ENCODE measurements around the gene GTSE1.

The GTSE1 gene

DNA sequence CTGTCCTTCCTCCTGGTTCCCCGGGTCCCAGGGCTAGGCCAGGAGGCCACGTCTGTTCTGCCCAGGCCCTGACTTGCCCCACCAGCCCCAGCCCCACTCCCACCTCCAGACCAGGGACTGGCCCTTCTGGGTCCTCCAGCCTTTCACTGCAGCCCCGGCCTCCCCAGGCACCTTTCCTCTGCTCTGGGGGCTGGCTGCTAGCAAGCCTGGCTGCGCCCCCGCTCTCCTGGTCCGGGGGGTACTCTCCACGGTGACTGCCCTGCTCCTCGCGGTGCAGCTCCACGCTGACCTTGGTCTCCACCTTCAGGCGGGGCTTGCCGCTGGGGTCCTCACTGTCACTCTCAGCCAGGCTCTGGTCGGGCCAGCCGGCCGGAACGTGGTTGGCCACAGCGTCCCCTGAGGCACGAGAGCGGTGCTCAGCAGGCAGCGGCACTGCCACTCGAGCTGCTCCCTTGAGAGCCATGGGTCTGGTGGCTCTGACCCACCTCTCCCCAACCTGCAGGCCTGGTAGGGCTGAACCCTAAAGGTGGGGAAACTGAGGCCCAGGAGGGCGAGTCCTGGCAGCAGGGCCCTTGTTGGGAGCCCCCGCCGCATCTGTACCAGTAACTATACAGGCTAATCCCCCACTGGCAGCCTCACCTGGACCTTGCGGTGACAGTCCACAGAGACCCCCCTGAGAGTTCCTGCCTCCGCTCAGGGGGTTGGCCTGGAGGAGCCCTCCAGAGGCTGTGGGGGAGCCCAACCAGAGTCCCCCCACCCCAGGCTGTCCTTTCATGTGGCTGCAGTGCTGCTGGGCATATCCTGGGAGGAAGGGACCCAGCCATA lies 67.9 kb downstream of the GTSE1 start:
- ATAC-seq: no peak
- no peak for TF ChIP-seq ZNF70 (CRISPR knock-in tag; IDR thresholded peaks at IDR 0.05)
- no peak for TF ChIP-seq RARB (CRISPR knock-in tag; IDR thresholded peaks at IDR 0.05)
- no peak for TF ChIP-seq BACH2 (CRISPR knock-in tag; IDR thresholded peaks at IDR 0.05; ENCODE audit: borderline replicate concordance)

DNA sequence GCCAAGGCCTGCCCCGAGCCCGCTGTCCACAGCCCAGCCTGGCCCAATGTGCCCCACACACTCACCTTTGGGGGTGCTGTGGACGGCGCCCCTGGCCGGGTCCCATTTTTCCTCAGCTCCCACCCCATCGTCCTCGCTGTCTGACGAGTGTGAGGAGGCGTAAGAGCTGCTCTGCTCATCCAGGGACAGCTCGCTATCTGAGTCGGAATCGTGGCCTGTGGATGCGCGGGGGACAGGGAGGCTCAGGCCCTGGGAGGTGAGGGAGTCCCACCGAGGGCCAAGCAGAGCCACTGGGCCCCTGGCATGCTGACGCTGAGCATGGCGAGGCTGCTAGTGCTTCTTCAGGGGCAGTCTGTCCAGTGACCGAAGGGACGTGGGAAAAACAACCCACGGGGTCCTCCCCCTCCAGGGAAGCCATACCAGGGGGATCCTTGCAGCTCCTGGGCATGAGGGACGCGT lies 68.5 kb downstream of the GTSE1 start:
- no peak for ATAC-seq
- no peak for TF ChIP-seq ZNF70 (CRISPR knock-in tag; IDR thresholded peaks at IDR 0.05)
- TF ChIP-seq SNAI2 (CRISPR knock-in tag; IDR thresholded peaks at IDR 0.05): no peak
- TF ChIP-seq CSDC2 (CRISPR knock-in tag; IDR thresholded peaks at IDR 0.05): no peak
- no peak for TF ChIP-seq ZNF565 (CRISPR knock-in tag; conservative IDR thresholded peaks at IDR 0.05; ENCODE audit: low read depth)
- no peak for TF ChIP-seq OSR1 (CRISPR knock-in tag; IDR thresholded peaks at IDR 0.05)
- no peak for TF ChIP-seq ARNTL (CRISPR knock-in tag; IDR thresholded peaks at IDR 0.05; ENCODE audit: borderline replicate concordance, low read depth)
- no peak for TF ChIP-seq GLIS3 (CRISPR knock-in tag; IDR thresholded peaks at IDR 0.05)
- TF ChIP-seq ZC3H10 (CRISPR knock-in tag; IDR thresholded peaks at IDR 0.05): no peak
- TF ChIP-seq ESRRG (CRISPR knock-in tag; IDR thresholded peaks at IDR 0.05): no peak
- no peak for TF ChIP-seq TOX (CRISPR knock-in tag; IDR thresholded peaks at IDR 0.05; ENCODE audit: borderline replicate concordance)
- TF ChIP-seq, protein P1, sequence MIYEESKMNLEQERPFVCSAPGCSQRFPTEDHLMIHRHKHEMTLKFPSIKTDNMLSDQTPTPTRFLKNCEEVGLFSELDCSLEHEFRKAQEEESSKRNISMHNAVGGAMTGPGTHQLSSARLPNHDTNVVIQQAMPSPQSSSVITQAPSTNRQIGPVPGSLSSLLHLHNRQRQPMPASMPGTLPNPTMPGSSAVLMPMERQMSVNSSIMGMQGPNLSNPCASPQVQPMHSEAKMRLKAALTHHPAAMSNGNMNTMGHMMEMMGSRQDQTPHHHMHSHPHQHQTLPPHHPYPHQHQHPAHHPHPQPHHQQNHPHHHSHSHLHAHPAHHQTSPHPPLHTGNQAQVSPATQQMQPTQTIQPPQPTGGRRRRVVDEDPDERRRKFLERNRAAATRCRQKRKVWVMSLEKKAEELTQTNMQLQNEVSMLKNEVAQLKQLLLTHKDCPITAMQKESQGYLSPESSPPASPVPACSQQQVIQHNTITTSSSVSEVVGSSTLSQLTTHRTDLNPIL (CRISPR knock-in tag; IDR thresholded peaks at IDR 0.05; ENCODE audit: low read depth): no peak
- TF ChIP-seq, protein P2, sequence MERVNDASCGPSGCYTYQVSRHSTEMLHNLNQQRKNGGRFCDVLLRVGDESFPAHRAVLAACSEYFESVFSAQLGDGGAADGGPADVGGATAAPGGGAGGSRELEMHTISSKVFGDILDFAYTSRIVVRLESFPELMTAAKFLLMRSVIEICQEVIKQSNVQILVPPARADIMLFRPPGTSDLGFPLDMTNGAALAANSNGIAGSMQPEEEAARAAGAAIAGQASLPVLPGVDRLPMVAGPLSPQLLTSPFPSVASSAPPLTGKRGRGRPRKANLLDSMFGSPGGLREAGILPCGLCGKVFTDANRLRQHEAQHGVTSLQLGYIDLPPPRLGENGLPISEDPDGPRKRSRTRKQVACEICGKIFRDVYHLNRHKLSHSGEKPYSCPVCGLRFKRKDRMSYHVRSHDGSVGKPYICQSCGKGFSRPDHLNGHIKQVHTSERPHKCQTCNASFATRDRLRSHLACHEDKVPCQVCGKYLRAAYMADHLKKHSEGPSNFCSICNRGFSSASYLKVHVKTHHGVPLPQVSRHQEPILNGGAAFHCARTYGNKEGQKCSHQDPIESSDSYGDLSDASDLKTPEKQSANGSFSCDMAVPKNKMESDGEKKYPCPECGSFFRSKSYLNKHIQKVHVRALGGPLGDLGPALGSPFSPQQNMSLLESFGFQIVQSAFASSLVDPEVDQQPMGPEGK (CRISPR knock-in tag; IDR thresholded peaks at IDR 0.05; ENCODE audit: borderline replicate concordance): no peak

DNA sequence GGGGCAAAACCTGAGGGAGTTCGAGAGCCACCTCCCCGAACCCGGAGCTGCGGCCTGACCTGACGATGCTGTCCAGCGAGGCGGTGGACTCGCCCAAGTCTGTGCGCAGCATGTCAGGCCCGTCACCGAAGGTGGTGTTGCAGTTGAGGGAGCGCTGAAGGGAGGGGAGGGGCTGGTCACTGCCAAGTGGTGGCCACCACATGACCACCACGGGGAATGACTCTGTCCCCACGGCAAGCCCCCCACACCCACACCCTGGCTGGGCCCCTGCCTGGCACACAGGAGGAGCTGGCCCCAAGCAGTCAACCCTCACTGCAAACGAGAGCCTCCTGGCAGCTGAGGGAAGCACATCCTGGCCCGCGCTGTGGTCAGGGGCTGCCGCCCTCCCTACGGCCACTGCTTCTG lies 69.7 kb downstream of the GTSE1 start:
- no peak for ATAC-seq
- TF ChIP-seq ARNTL (CRISPR knock-in tag; IDR thresholded peaks at IDR 0.05; ENCODE audit: borderline replicate concordance, low read depth): no peak
- TF ChIP-seq CSDC2 (CRISPR knock-in tag; IDR thresholded peaks at IDR 0.05): no peak
- TF ChIP-seq ZNF70 (CRISPR knock-in tag; IDR thresholded peaks at IDR 0.05): no peak
- no peak for TF ChIP-seq TSHZ2 (CRISPR knock-in tag; IDR thresholded peaks at IDR 0.05)
- TF ChIP-seq, protein P1 (CRISPR knock-in tag; IDR thresholded peaks at IDR 0.05; ENCODE audit: low read depth): no peak
- TF ChIP-seq OSR1 (CRISPR knock-in tag; IDR thresholded peaks at IDR 0.05): no peak
- TF ChIP-seq ZFP3 (CRISPR knock-in tag; IDR thresholded peaks at IDR 0.05): no peak
- TF ChIP-seq, protein P3, sequence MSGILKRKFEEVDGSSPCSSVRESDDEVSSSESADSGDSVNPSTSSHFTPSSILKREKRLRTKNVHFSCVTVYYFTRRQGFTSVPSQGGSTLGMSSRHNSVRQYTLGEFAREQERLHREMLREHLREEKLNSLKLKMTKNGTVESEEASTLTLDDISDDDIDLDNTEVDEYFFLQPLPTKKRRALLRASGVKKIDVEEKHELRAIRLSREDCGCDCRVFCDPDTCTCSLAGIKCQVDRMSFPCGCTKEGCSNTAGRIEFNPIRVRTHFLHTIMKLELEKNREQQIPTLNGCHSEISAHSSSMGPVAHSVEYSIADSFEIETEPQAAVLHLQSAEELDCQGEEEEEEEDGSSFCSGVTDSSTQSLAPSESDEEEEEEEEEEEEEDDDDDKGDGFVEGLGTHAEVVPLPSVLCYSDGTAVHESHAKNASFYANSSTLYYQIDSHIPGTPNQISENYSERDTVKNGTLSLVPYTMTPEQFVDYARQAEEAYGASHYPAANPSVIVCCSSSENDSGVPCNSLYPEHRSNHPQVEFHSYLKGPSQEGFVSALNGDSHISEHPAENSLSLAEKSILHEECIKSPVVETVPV (CRISPR knock-in tag; IDR thresholded peaks at IDR 0.05): no peak
- TF ChIP-seq PPARA (CRISPR knock-in tag; IDR thresholded peaks at IDR 0.05; ENCODE audit: borderline replicate concordance): no peak
- no peak for TF ChIP-seq BACH2 (CRISPR knock-in tag; IDR thresholded peaks at IDR 0.05; ENCODE audit: borderline replicate concordance)
- TF ChIP-seq SNAI2 (CRISPR knock-in tag; IDR thresholded peaks at IDR 0.05): no peak
- TF ChIP-seq, protein P4, sequence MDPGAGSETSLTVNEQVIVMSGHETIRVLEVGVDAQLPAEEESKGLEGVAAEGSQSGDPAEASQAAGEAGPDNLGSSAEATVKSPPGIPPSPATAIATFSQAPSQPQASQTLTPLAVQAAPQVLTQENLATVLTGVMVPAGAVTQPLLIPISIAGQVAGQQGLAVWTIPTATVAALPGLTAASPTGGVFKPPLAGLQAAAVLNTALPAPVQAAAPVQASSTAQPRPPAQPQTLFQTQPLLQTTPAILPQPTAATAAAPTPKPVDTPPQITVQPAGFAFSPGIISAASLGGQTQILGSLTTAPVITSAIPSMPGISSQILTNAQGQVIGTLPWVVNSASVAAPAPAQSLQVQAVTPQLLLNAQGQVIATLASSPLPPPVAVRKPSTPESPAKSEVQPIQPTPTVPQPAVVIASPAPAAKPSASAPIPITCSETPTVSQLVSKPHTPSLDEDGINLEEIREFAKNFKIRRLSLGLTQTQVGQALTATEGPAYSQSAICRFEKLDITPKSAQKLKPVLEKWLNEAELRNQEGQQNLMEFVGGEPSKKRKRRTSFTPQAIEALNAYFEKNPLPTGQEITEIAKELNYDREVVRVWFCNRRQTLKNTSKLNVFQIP (CRISPR knock-in tag; IDR thresholded peaks at IDR 0.05; ENCODE audit: borderline replicate concordance, low read depth): no peak
- TF ChIP-seq TOX (CRISPR knock-in tag; IDR thresholded peaks at IDR 0.05; ENCODE audit: borderline replicate concordance): no peak
- TF ChIP-seq ESRRG (CRISPR knock-in tag; IDR thresholded peaks at IDR 0.05): no peak

Measured in SK-N-SH treated with all-trans-retinoic acid at 6 μM for 48 hours (cell line).